ENCODE results near the gene PIWIL4. TPM values are rescaled to one million over a fixed set of nuclear protein-coding genes. Genes with fewer than 3 reads are reported as not detected.

Gene PIWIL4
- total RNA-seq, 2 experiments from 2014 or later: 0.16 to 0.21 TPM

DNA sequence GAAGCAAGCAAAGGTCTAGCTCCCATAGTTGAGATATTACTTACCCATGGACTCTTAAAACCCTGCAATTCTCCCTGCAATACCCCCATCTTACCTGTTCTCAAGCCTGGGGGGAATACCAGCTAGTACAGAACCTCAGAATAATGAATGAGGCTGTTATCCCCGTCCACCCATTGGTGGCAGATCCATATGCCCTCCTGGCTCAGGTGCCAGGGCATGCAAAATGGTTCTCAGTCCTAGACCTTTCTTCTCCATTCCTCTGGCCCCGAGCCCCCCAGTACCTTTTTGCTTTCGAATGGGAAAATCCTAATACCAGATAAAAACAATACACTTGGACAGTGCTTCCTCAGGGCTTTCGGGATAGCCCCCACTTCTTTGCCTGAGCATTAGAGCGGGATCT lies 86.4 kb downstream of the PIWIL4 start:
- no peaks in the 10 kb centered on the region for H3K4me1 Mint-ChIP-seq
- no peaks in the 10 kb centered on the region for H3K9me3 Mint-ChIP-seq
- no peak overlapping the region for H3K27ac Mint-ChIP-seq
- no peak for DNase-seq
- H3K4me3 Mint-ChIP-seq: no peak overlapping the region
- H3K36me3 Mint-ChIP-seq: no peaks in the 10 kb centered on the region
- H3K27me3 Mint-ChIP-seq: peaks cover 9% of the 10 kb centered on the region

DNA sequence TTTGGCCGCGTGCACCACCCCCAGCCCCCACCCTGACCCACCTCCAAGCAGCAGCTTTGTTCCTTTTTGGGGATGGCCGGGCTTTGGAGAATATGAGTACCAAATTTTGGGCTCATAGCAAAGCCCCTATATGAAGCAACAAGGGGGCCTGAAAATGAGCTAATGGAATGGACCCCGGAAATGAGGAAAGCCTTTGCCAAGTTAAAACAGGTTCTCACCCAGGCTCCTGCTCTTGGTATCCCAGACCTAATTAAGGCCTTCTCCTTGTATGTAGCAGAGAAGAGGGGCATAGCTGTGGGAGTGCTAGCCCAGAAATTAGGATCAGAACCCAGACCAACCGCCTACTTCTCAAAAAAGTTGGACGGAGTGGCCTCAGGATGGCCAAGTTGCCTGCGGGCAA lies 87.0 kb downstream of the PIWIL4 start:
- no peak overlapping the region for H3K27ac Mint-ChIP-seq
- no peak overlapping the region for H3K4me3 Mint-ChIP-seq
- no peak for DNase-seq
- H3K27me3 Mint-ChIP-seq: peaks cover 14% of the 10 kb centered on the region
- no peaks in the 10 kb centered on the region for H3K36me3 Mint-ChIP-seq
- no peaks in the 10 kb centered on the region for H3K4me1 Mint-ChIP-seq
- H3K9me3 Mint-ChIP-seq: no peaks in the 10 kb centered on the region

DNA sequence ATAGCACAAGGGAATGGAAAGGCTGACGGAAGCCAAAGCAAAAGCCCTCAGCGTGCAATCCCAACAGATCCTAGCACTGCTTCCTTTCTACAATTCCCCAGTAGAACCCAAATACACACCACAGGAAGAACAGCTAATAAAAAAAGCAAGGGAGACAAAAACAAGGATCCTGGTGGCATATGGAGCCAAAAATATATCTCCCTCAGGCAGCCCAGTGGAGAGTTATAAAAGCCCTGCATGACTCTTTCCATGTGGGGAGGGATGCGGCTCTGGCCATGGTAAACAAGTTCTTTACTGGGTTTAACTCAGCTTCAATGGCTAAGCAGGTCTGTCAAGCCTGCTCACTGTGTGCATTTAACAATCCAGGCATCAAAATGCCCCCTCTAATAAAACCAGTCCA lies 88.1 kb downstream of the PIWIL4 start:
- Mint-ChIP-seq H3K4me1 (no peaks in the 10 kb centered on the region), H3K36me3 (no peaks in the 10 kb centered on the region), H3K4me3 (no peak overlapping the region), H3K9me3 (no peaks in the 10 kb centered on the region), H3K27me3 (peaks cover 14% of the 10 kb centered on the region), H3K27ac (no peak overlapping the region)
- no peak for DNase-seq

GRCh38 chr11:94655956-94656355 lies 88.8 kb downstream of the PIWIL4 start:
- H3K36me3 Mint-ChIP-seq: no peaks in the 10 kb centered on the region
- no peak overlapping the region for H3K27ac Mint-ChIP-seq
- H3K27me3 Mint-ChIP-seq: peaks cover 17% of the 10 kb centered on the region
- no peaks in the 10 kb centered on the region for H3K4me1 Mint-ChIP-seq
- H3K9me3 Mint-ChIP-seq: no peaks in the 10 kb centered on the region
- no peak overlapping the region for H3K4me3 Mint-ChIP-seq
- no peak for DNase-seq

DNA sequence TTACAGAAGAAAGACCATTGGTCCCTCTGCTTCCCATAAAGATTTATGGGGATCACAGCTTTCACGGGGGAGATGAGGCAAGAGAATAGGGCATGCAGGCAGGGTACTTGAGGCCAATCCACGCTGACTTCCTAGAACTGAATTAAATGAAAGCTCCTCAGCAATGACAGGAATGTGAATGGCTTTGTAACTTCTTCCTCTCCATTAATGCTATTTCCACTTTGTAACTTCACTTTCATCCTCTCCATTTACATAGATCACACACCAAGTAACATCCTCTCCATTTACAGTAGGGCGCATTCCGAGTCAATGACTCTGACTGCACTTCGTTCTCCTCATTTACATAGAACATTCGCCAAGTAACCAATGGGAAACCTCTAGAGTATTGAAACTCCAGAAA lies 89.8 kb downstream of the PIWIL4 start:
- H3K27me3 Mint-ChIP-seq: peaks cover 22% of the 10 kb centered on the region
- H3K9me3 Mint-ChIP-seq: no peaks in the 10 kb centered on the region
- peaks cover 5% of the 10 kb centered on the region for H3K4me1 Mint-ChIP-seq
- DNase-seq: no peak
- no peaks in the 10 kb centered on the region for H3K36me3 Mint-ChIP-seq
- no peak overlapping the region for H3K27ac Mint-ChIP-seq
- no peak overlapping the region for H3K4me3 Mint-ChIP-seq

GRCh38 chr11:94657629-94658028 lies 90.5 kb downstream of the PIWIL4 start:
- no peak for DNase-seq
- Mint-ChIP-seq H3K4me3 (no peak overlapping the region), H3K27ac (no peak overlapping the region), H3K36me3 (no peaks in the 10 kb centered on the region), H3K4me1 (peaks cover 5% of the 10 kb centered on the region), H3K27me3 (peaks cover 22% of the 10 kb centered on the region), H3K9me3 (no peaks in the 10 kb centered on the region)

DNA sequence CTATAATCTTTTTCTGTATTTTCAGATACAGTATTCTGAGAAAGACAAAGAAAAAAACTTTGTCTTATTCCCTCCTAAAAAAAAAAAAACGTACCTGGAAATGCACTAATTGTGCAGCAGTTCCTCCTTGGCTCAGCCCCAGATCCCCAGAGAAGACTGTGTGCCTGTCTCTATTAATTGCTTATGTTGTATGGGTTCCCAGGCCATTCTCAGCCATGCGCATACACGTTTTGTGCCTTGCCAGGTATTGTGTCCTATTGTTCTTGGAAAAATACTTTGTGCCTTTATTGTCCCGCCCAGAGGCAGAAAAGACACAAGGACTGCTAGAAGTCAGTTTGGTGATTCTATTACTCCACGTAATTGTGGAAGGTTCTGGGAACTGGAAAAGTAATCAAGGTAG lies 91.2 kb downstream of the PIWIL4 start:
- DNase-seq: no peak
- Mint-ChIP-seq H3K27ac (no peak overlapping the region), H3K36me3 (no peaks in the 10 kb centered on the region), H3K9me3 (no peaks in the 10 kb centered on the region), H3K4me1 (peaks cover 5% of the 10 kb centered on the region), H3K27me3 (peaks cover 22% of the 10 kb centered on the region), H3K4me3 (no peak overlapping the region)

GRCh38 chr11:94658888-94659287 lies 91.7 kb downstream of the PIWIL4 start:
- no peak overlapping the region for H3K27ac Mint-ChIP-seq
- H3K36me3 Mint-ChIP-seq: no peaks in the 10 kb centered on the region
- H3K4me3 Mint-ChIP-seq: no peak overlapping the region
- H3K27me3 Mint-ChIP-seq: peaks cover 22% of the 10 kb centered on the region
- H3K9me3 Mint-ChIP-seq: no peaks in the 10 kb centered on the region
- peaks cover 5% of the 10 kb centered on the region for H3K4me1 Mint-ChIP-seq
- DNase-seq: no peak

GRCh38 chr11:94661444-94661843 lies 94.3 kb downstream of the PIWIL4 start:
- no peaks in the 10 kb centered on the region for H3K9me3 Mint-ChIP-seq
- H3K36me3 Mint-ChIP-seq: no peaks in the 10 kb centered on the region
- no peak overlapping the region for H3K27ac Mint-ChIP-seq
- DNase-seq: no peak
- peaks cover 5% of the 10 kb centered on the region for H3K4me1 Mint-ChIP-seq
- H3K4me3 Mint-ChIP-seq: no peak overlapping the region
- peaks cover 22% of the 10 kb centered on the region for H3K27me3 Mint-ChIP-seq

DNA sequence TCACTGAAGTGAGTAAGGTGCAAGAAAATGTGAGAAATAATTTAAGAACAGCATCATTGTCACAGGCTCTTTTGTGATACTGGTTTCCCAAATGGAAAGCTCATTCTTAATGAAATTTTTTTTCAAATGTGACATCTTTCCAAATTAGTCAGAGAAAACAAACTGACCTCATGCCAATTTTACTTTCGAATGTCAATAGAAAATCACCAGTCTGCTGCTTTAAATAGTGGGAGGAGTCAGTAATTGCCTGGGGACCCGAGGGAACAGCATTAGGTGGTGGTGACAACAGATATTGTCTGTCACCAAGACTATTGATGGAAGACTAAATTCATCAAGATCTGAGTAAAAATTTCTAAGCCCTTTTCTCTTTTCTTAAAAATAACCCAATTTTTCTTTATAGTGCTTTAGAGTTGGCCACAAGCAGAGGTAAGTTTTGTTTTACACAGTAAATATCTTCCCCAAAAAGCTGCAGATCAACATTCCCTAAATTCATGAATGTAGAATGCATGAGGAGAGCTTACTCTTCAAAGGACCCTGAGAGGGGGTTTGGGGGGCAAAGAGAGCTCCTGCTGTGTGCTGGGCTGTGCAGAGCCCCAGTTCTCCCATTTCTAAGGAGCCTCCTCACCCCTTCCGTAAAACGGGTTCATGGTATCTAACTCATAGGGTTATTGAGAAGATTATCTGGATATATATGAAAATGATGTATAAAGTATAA lies 95.1 kb downstream of the PIWIL4 start:
- peaks cover 16% of the 10 kb centered on the region for H3K27me3 Mint-ChIP-seq
- DNase-seq: no peak
- H3K27ac Mint-ChIP-seq: no peak overlapping the region
- no peaks in the 10 kb centered on the region for H3K9me3 Mint-ChIP-seq
- peaks cover 5% of the 10 kb centered on the region for H3K4me1 Mint-ChIP-seq
- no peak overlapping the region for H3K4me3 Mint-ChIP-seq
- H3K36me3 Mint-ChIP-seq: no peaks in the 10 kb centered on the region

DNA sequence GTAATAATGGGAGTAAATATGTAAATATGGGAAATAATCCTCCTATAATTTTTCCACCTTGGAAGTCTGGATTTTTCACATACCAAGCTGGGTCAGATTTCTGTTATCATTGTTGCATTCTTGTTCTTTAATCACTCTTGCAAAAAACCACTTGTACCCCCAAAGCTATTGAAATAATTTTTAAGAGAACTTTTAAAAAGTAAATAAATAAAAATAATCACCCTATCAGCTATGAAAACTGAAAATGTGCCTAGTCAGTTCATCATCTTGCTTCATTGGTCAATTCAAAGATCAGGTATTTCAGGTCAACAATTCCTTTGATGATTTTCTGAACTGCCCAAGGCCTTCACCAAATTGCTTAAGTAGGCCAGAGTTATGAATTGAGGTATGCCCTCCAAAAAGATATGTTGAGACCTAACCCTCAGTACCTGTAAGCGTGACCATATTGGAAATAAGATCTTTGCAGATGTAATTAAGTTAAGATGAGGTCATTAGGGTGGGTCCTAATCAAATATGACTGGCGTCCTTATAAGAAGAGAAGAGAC lies 95.8 kb downstream of the PIWIL4 start:
- Mint-ChIP-seq H3K4me3 (no peak overlapping the region), H3K36me3 (no peaks in the 10 kb centered on the region), H3K27me3 (peaks cover 13% of the 10 kb centered on the region), H3K9me3 (no peaks in the 10 kb centered on the region), H3K4me1 (peaks cover 5% of the 10 kb centered on the region), H3K27ac (no peak overlapping the region)
- DNase-seq: no peak

DNA sequence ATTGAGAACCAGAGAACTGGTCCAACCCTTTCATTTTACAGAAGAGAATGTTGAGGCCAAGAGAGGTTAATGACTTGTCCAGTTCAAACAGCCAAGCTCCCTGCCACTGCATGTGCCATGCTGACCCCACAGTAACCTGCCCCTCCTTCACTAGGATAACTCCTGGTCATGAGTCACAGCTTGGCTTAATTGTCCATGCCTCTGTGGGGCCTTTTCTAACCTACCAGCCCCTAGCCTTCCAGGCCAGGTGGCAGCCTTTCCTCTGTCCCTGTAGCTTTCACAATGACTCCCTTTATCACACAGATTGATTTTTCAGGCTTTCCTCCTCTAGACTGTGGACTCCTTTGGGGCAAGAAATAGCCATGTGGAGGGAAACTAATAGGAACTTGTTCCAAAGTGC lies 97.2 kb downstream of the PIWIL4 start:
- no peak for DNase-seq
- H3K36me3 Mint-ChIP-seq: no peaks in the 10 kb centered on the region
- H3K4me3 Mint-ChIP-seq: no peak overlapping the region
- no peak overlapping the region for H3K27ac Mint-ChIP-seq
- peaks cover 9% of the 10 kb centered on the region for H3K27me3 Mint-ChIP-seq
- H3K4me1 Mint-ChIP-seq: peaks cover 5% of the 10 kb centered on the region
- H3K9me3 Mint-ChIP-seq: no peaks in the 10 kb centered on the region

GRCh38 chr11:94665116-94665659 lies 98.0 kb downstream of the PIWIL4 start:
- no peak overlapping the region for H3K4me3 Mint-ChIP-seq
- no peaks in the 10 kb centered on the region for H3K9me3 Mint-ChIP-seq
- peaks cover 9% of the 10 kb centered on the region for H3K27me3 Mint-ChIP-seq
- peaks cover 5% of the 10 kb centered on the region for H3K4me1 Mint-ChIP-seq
- no peak overlapping the region for H3K27ac Mint-ChIP-seq
- no peak for DNase-seq
- no peaks in the 10 kb centered on the region for H3K36me3 Mint-ChIP-seq

DNA sequence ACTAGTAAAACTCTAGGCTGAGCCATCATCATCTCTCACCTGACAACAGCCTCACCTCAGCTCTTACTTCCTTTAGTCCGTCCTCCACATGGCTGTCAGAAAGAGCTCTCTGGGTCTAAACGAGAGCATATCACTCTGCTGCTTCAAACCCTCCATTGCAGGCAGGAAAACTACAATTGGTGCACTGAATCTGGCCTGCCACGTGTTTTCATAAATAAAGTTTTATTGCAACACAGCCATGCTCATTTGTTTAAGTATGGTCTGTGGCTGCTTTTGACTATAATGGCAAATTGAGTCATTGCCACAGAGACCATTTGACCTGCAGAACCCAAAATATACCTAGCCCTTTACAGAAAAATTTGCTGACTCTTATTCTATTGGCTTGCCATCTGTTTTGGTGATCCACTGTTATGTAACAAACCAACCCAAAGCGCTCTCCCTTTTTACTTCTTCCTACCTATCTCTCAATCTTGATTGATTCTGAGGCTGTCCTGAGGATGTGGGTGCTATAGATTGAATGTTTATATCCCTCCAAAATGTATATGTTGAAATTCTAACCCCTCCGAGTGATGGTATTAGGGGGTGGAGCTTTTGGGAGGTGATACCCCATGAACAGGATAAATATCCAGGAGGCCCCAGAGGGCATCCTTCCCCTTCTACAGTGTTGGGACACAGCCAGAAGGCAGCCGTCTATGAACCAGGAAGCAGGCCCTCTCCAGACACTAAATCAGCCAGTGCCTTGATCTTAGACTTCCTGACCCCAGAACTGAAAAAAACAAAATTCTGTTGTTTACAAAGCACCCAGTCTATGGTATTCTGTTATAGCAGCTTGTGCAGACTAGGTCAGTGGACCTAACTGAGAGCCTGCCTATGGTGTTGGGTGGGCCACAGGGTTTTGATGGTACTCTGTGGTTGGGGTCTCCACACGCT lies 99.9 kb downstream of the PIWIL4 start:
- Mint-ChIP-seq H3K27me3 (no peaks in the 10 kb centered on the region), H3K4me1 (no peaks in the 10 kb centered on the region), H3K36me3 (no peaks in the 10 kb centered on the region), H3K9me3 (no peaks in the 10 kb centered on the region), H3K27ac (no peak overlapping the region), H3K4me3 (no peak overlapping the region)
- DNase-seq: no peak

- no peak overlapping the region for H3K4me3 Mint-ChIP-seq
- H3K9me3 Mint-ChIP-seq: no peaks in the 10 kb centered on the region
- no peak overlapping the region for H3K27ac Mint-ChIP-seq
- DNase-seq: no peak
- H3K4me1 Mint-ChIP-seq: no peaks in the 10 kb centered on the region
- no peaks in the 10 kb centered on the region for H3K27me3 Mint-ChIP-seq
- no peaks in the 10 kb centered on the region for H3K36me3 Mint-ChIP-seq
Measured at GRCh38 chr11:94668212-94668793, 101.1 kb downstream of the PIWIL4 start.
